OCI-LY7 (cell line): ENCODE measurements around the gene ENAH.

Experiments
- EZH2phosphoT487 ChIP-seq: fragments of 200-600 bp; sonication (generic); IDR thresholded peaks from 2 replicates; pipeline ENCODE4 v1.6.1; 2018; ENCODE audit warnings: low read depth, borderline replicate concordance, mild to moderate bottlenecking, mixed run types, antibody characterized with exemption, low read length, moderate library complexity, mixed read lengths
- TF ChIP-seq, protein P1 (sequence below): fragments of 200-600 bp; sonication (generic); conservative IDR thresholded peaks from 2 replicates; pipeline ENCODE4 v1.5.1; 2014; ENCODE audit warnings: mild to moderate bottlenecking, antibody characterized with exemption, low read length, moderate library complexity, mixed read lengths

GRCh38 chr1:225655509-225656258, 2.8 kb upstream of the ENAH start:
- TF ChIP-seq, protein P1, sequence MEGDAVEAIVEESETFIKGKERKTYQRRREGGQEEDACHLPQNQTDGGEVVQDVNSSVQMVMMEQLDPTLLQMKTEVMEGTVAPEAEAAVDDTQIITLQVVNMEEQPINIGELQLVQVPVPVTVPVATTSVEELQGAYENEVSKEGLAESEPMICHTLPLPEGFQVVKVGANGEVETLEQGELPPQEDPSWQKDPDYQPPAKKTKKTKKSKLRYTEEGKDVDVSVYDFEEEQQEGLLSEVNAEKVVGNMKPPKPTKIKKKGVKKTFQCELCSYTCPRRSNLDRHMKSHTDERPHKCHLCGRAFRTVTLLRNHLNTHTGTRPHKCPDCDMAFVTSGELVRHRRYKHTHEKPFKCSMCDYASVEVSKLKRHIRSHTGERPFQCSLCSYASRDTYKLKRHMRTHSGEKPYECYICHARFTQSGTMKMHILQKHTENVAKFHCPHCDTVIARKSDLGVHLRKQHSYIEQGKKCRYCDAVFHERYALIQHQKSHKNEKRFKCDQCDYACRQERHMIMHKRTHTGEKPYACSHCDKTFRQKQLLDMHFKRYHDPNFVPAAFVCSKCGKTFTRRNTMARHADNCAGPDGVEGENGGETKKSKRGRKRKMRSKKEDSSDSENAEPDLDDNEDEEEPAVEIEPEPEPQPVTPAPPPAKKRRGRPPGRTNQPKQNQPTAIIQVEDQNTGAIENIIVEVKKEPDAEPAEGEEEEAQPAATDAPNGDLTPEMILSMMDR = peak; percentile 74
- no peak for TF ChIP-seq EZH2phosphoT487
